Endothelial cell of umbilical vein (primary cell): ENCODE measurements around the gene OR2B3. TPM values are rescaled to one million over a fixed set of nuclear protein-coding genes. Genes with fewer than 3 reads are reported as not detected.

Experiments
- BruUV-seq: library from RNA; stranded (reverse); fragments of 400-500 nt; replicated peaks from 2 replicates; lab custom pipeline; 2021; lab: Mats Ljungman, UMichigan
- CTCF ChIA-PET: fragments of 300-600, 350-600 bp; sonication (Branson Sonifier 250); formaldehyde crosslinking; loops from one replicate; lab custom pipeline; 2021; ENCODE audit warnings: antibody characterized with exemption, inconsistent platforms; lab: Charles Lee
- POLR2A ChIA-PET: fragments of 300-600, 350-600 bp; sonication (Branson Sonifier 250); formaldehyde crosslinking; loops from one replicate; lab custom pipeline; 2021; ENCODE audit warnings: antibody characterized with exemption, inconsistent platforms; lab: Charles Lee
- DNase-seq: peaks from one replicate; pipeline ENCODE4 v3.0.0-alpha.2; 2011; ENCODE audit warnings: low read depth, low spot score
- FAIRE-seq: peaks from 2 replicates; lab custom pipeline; 2011; peaks lifted over from hg19 to GRCh38; lab: Jason Lieb, UNC
- H2AFZ ChIP-seq: 2 replicates; pipeline ENCODE4 v1.6.0; 2012; ENCODE audit warnings: low read depth, low read length, control low read depth, inconsistent platforms
- H3K27ac ChIP-seq: 2 replicates; pipeline ENCODE4 v1.5.1; 2011; ENCODE audit warnings: low read depth, mild to moderate bottlenecking, control low read depth, low read length, moderate library complexity; ENCODE audit not compliant: insufficient read depth
- H3K27me3 ChIP-seq, 2 experiments: 2 replicates each; pipeline versions ENCODE4 v1.6.0 to v1.6.1; 2011; ENCODE audit warnings: low read length in 2 of 2, mixed read lengths in 1 of 2; ENCODE audit not compliant: control insufficient read depth in 2 of 2, insufficient read depth in 2 of 2
- H3K36me3 ChIP-seq, 2 experiments: 2 replicates in 1 of 2; 3 replicates in 1 of 2; pipeline ENCODE4 v1.5.1; 2011; ENCODE audit warnings: low read length in 2 of 2, mild to moderate bottlenecking in 1 of 2, moderate library complexity in 1 of 2; ENCODE audit not compliant: control insufficient read depth in 2 of 2, insufficient read depth in 2 of 2; ENCODE audit errors: extremely low read depth in 1 of 2
- H3K4me1 ChIP-seq: 3 replicates; pipeline ENCODE4 v1.5.1; 2011; ENCODE audit warnings: mild to moderate bottlenecking, low read length; ENCODE audit not compliant: control insufficient read depth, insufficient read depth; ENCODE audit errors: extremely low read depth
- H3K4me2 ChIP-seq: 2 replicates; pipeline ENCODE4 v1.6.1; 2011; ENCODE audit warnings: low read length, control low read depth, mixed read lengths; ENCODE audit not compliant: insufficient read depth
- H3K4me3 ChIP-seq, 3 experiments: fragments of 200-600 bp in 1 of 3; sonication (generic), shearing (Covaris generic) in 1 of 3; replicated peaks in 1 of 3; 2 replicates each; pipeline ENCODE4 v1.5.1; 2011 to 2016; ENCODE audit warnings: control low read depth in 3 of 3, low read length in 3 of 3, mild to moderate bottlenecking in 2 of 3, inconsistent platforms in 1 of 3, low read depth in 1 of 3, moderate library complexity in 1 of 3; ENCODE audit not compliant: insufficient read depth in 1 of 3
- H3K79me2 ChIP-seq: 2 replicates; pipeline ENCODE4 v1.6.0; 2012; ENCODE audit warnings: low read length, inconsistent platforms; ENCODE audit not compliant: control insufficient read depth, insufficient read depth
- H3K9ac ChIP-seq: replicated peaks from 2 replicates; pipeline ENCODE3; 2011; ENCODE audit warnings: low read length, control low read depth; ENCODE audit not compliant: insufficient read depth; ENCODE audit errors: extremely low read depth
- H3K9me1 ChIP-seq: replicated peaks from 3 replicates; pipeline ENCODE4 v1.6.0; 2011; ENCODE audit warnings: mild to moderate bottlenecking, low read length; ENCODE audit not compliant: control insufficient read depth, insufficient read depth; ENCODE audit errors: extremely low read depth
- H3K9me3 ChIP-seq: replicated peaks from 2 replicates; pipeline ENCODE4 v1.5.1; 2012; ENCODE audit warnings: low read length, inconsistent platforms; ENCODE audit not compliant: control insufficient read depth, insufficient read depth
- H4K20me1 ChIP-seq: replicated peaks from 2 replicates; pipeline ENCODE3; 2011; ENCODE audit warnings: mild to moderate bottlenecking, low read length; ENCODE audit not compliant: control insufficient read depth, insufficient read depth; ENCODE audit errors: extremely low read depth
- CTCF ChIP-seq, 2 donors: IDR thresholded peaks; 1 replicate in 1 of 2; 2 replicates in 1 of 2; pipeline ENCODE4 v1.5.1; 2011; ENCODE audit warnings: low read length in 2 of 2, mild to moderate bottlenecking in 2 of 2, moderate library complexity in 2 of 2, control low read depth in 1 of 2, inconsistent platforms in 1 of 2, low read depth in 1 of 2; ENCODE audit not compliant: insufficient read depth in 1 of 2; ENCODE audit errors: extremely low read depth in 1 of 2
- EZH2 ChIP-seq: IDR thresholded peaks from 2 replicates; pipeline ENCODE4 v1.6.1; 2012; ENCODE audit warnings: borderline replicate concordance, low read depth, mild to moderate bottlenecking, moderate library complexity, low read length, inconsistent platforms; ENCODE audit not compliant: severe bottlenecking
- FOS ChIP-seq: IDR thresholded peaks from 2 replicates; pipeline ENCODE4 v1.6.1; 2011; ENCODE audit warnings: mild to moderate bottlenecking, low read length, moderate library complexity, borderline replicate concordance; ENCODE audit not compliant: insufficient read depth
- GATA2 ChIP-seq: IDR thresholded peaks from 2 replicates; pipeline ENCODE4 v1.7.0; 2011; ENCODE audit warnings: low read depth, mild to moderate bottlenecking, moderate library complexity, mixed read lengths, low read length; ENCODE audit not compliant: insufficient read length, insufficient read depth
- JUN ChIP-seq: IDR thresholded peaks from 2 replicates; pipeline ENCODE4 v1.6.1; 2011; ENCODE audit warnings: borderline replicate concordance, low read depth; ENCODE audit not compliant: insufficient read length, insufficient read depth
- MAX ChIP-seq: IDR thresholded peaks from 2 replicates; pipeline ENCODE4 v1.6.1; 2011; ENCODE audit not compliant: insufficient read depth, insufficient read length
- MYC ChIP-seq: IDR thresholded peaks from one replicate; pipeline ENCODE4 v1.6.1; 2011; ENCODE audit warnings: mild to moderate bottlenecking, low read depth, low read length
- POLR2A ChIP-seq: IDR thresholded peaks from 2 replicates; pipeline ENCODE4 v1.6.1; 2012; ENCODE audit warnings: low read depth, mild to moderate bottlenecking, control low read depth, low read length
- POLR2AphosphoS5 ChIP-seq: IDR thresholded peaks from 2 replicates; pipeline ENCODE4 v1.6.1; 2012; ENCODE audit warnings: low read depth, mild to moderate bottlenecking, control low read depth, low read length, moderate library complexity; ENCODE audit not compliant: insufficient read depth
- dilution Hi-C: fragments of 300-500 bp; cut with MboI; formaldehyde crosslinking; loops from one replicate; pipeline ENCODE4 v1.15.0; 2019; ENCODE audit warnings: low sequenced_read_pairs; ENCODE audit not compliant: extremely low pct_ligation_motif_present
- intact Hi-C: fragments of 100-400 bp; cut with micrococcal nuclease; formaldehyde crosslinking; loops from one replicate; pipeline ENCODE4 v1.10.0; 2022
- polyA plus RNA-seq, 4 experiments: library from polyadenylated mRNA; depleted of rRNA in 3 of 4; stranded (reverse) in 3 of 4; unstranded in 1 of 4; fragments of >200 nt; gene quantifications; 2 replicates each; pipeline versions ENCODE4 v1.2.1 to v1.2.3, GENCODE V29; 2011 to 2012; ENCODE audit warnings: missing spikeins in 1 of 4
- total RNA-seq: library from RNA; stranded (reverse); gene quantifications from 2 replicates; pipeline ENCODE4 v1.2.3, GENCODE V29; 2021

The OR2B3 gene
- total and polyA plus RNA-seq, 2 donors (not counting 3 experiments of a cell fraction or from before 2014, with no cell fraction given): not detected

- Histone ChIP-seq H3K4me2 (no peak overlapping the region), H3K9ac (no peak overlapping the region), H3K27me3 (no peaks in the 10 kb centered on the region), H3K79me2 (no peaks in the 10 kb centered on the region), H3K4me1 (no peaks in the 10 kb centered on the region), H3K4me3 (no peak overlapping the region), H3K36me3 (no peaks in the 10 kb centered on the region), H3K9me3 (no peaks in the 10 kb centered on the region), H3K27ac (no peak overlapping the region), H2AFZ (no peak overlapping the region), H4K20me1 (no peaks in the 10 kb centered on the region), H3K9me1 (no peaks in the 10 kb centered on the region)
- dilution Hi-C loops (no loop called here), intact Hi-C loops (no loop called here)
- ChIA-PET POLR2A (no interaction called here), CTCF (no interaction called here)
- FAIRE-seq (no peak), DNase-seq (no peak)
- TF ChIP-seq JUN: no peak
- TF ChIP-seq MAX: no peak
- no peak for TF ChIP-seq GATA2
- TF ChIP-seq EZH2: no peak
- no peak for TF ChIP-seq POLR2A
- no peak for TF ChIP-seq FOS
- no peak for TF ChIP-seq MYC
- TF ChIP-seq CTCF (IDR thresholded peaks at IDR 0.05; ENCODE audit: extremely low read depth in 1 of 2, insufficient read depth in 1 of 2, low read depth in 1 of 2, low read length in 2 of 2): no peak
- TF ChIP-seq POLR2AphosphoS5: no peak
- no TSS peak for BruUV-seq
These were observed 10.7 kb upstream of the OR2B3 start for GRCh38 chr6:29097803-29098202.
